ENCODE measurements around the gene DTNB.

GRCh38 chr2:25437881-25438662, 235.3 kb downstream of the DTNB start:
- TF ChIP-seq EZH2 (IDR thresholded peaks at IDR 0.05; ENCODE audit: low read length, missing control alignments): no peak
- TF ChIP-seq CTCF (conservative IDR thresholded peaks at IDR 0.05 in 1 of 2, IDR thresholded peaks at IDR 0.05 in 1 of 2; ENCODE audit: low read depth in 1 of 2, low read length in 2 of 2): no peak

All from fibroblast of lung (primary cell).